Suprapubic skin (tissue), 4 donors: ENCODE results near the gene GCNA. TPM values are rescaled to one million over a fixed set of nuclear protein-coding genes. Genes with fewer than 3 reads are reported as not detected.

Source experiments
- DNase-seq, 2 donors: peaks; one replicate each; pipeline ENCODE4 v3.0.0-alpha.2; 2019; ENCODE audit warnings: low spot score in 2 of 2
- H3K27ac ChIP-seq: fragments of 200-600 bp; sonication (generic); one replicate; pipeline ENCODE4 v1.5.1; 2019
- H3K27me3 ChIP-seq: fragments of 200-600 bp; sonication (generic); one replicate; pipeline ENCODE4 v1.5.1; 2019
- H3K36me3 ChIP-seq: fragments of 200-600 bp; sonication (generic); one replicate; pipeline ENCODE4 v1.5.1; 2019
- H3K4me1 ChIP-seq: fragments of 200-600 bp; sonication (generic); one replicate; pipeline ENCODE4 v1.5.1; 2019
- H3K4me3 ChIP-seq: fragments of 200-600 bp; sonication (generic); one replicate; pipeline ENCODE4 v1.5.1; 2019; ENCODE audit warnings: mild to moderate bottlenecking
- H3K9me3 ChIP-seq: fragments of 200-600 bp; sonication (generic); one replicate; pipeline ENCODE4 v1.5.1; 2019
- EP300 ChIP-seq: sonication (generic); formaldehyde crosslinking; IDR thresholded peaks from one replicate; pipeline ENCODE4 v1.6.1; 2017; ENCODE audit warnings: antibody characterized with exemption
- POLR2A ChIP-seq, 2 donors: fragments of 450-650 bp; IDR thresholded peaks; one replicate each; pipeline ENCODE4 v1.6.1; 2017; ENCODE audit warnings: antibody characterized with exemption in 2 of 2, mild to moderate bottlenecking in 2 of 2, moderate library complexity in 2 of 2
- POLR2AphosphoS5 ChIP-seq, 3 donors: sonication (generic); formaldehyde crosslinking; IDR thresholded peaks; one replicate each; pipeline ENCODE4 v1.6.1; 2017; ENCODE audit warnings: antibody characterized with exemption in 3 of 3
- WGBS: methylation state at CpG from one replicate; pipeline ENCODE4 v1.1.5; 2018; 5-methylcytosine and 5-hydroxymethylcytosine counted together
- total RNA-seq, 4 donors: library from RNA; depleted of rRNA; stranded (reverse); fragments of >200 nt; gene quantifications; one replicate each; pipeline ENCODE4 v1.1.0, GENCODE V29; 2016
- TF ChIP-seq, protein P1 (sequence below), 2 donors: fragments of 200-600 bp in 1 of 2; fragments of 450-650 bp in 1 of 2; sonication (generic) in 1 of 2; IDR thresholded peaks; one replicate each; pipeline ENCODE4 v1.5.1; 2016 to 2019; ENCODE audit warnings: antibody characterized with exemption in 2 of 2, mild to moderate bottlenecking in 1 of 2, moderate library complexity in 1 of 2

The GCNA gene
- total RNA-seq, 4 donors from 2014 or later, result 0.47 to 5.5 (median 0.99) TPM

DNA sequence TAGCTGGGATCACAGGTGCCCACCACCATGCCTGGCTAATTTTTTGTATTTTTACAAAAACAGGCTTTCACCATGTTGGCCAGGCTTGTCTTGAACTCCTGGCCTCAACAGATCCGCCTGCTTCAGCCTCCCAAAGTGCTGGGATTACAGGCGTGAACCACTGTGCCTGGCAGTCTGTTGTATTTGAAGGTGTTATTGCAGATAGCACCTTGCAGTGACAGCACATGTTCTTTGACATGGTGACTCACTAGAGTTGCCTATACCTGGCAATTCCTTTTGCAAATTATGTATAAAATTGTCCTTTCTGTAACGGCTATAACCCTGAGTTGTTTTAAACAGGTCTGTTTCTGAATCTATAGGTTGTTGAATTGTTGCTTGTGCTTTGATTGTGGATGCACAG is 37.4 kb upstream of the GCNA start:
- Histone ChIP-seq H3K27me3 (no peaks in the 10 kb centered on the region), H3K4me3 (no peak overlapping the region), H3K4me1 (peaks cover 46% of the 10 kb centered on the region), H3K9me3 (no peaks in the 10 kb centered on the region), H3K36me3 (peaks cover 6% of the 10 kb centered on the region), H3K27ac (no peak overlapping the region)
- TF ChIP-seq POLR2A (IDR thresholded peaks at IDR 0.05) (no peak), EP300 (no peak), POLR2AphosphoS5 (IDR thresholded peaks at IDR 0.05) (no peak)
- TF ChIP-seq, protein P1, sequence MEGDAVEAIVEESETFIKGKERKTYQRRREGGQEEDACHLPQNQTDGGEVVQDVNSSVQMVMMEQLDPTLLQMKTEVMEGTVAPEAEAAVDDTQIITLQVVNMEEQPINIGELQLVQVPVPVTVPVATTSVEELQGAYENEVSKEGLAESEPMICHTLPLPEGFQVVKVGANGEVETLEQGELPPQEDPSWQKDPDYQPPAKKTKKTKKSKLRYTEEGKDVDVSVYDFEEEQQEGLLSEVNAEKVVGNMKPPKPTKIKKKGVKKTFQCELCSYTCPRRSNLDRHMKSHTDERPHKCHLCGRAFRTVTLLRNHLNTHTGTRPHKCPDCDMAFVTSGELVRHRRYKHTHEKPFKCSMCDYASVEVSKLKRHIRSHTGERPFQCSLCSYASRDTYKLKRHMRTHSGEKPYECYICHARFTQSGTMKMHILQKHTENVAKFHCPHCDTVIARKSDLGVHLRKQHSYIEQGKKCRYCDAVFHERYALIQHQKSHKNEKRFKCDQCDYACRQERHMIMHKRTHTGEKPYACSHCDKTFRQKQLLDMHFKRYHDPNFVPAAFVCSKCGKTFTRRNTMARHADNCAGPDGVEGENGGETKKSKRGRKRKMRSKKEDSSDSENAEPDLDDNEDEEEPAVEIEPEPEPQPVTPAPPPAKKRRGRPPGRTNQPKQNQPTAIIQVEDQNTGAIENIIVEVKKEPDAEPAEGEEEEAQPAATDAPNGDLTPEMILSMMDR (IDR thresholded peaks at IDR 0.05), result no peak
- 69% methylated on average over 3 of the region's 3 CpGs for WGBS
- DNase-seq, result no peak

DNA sequence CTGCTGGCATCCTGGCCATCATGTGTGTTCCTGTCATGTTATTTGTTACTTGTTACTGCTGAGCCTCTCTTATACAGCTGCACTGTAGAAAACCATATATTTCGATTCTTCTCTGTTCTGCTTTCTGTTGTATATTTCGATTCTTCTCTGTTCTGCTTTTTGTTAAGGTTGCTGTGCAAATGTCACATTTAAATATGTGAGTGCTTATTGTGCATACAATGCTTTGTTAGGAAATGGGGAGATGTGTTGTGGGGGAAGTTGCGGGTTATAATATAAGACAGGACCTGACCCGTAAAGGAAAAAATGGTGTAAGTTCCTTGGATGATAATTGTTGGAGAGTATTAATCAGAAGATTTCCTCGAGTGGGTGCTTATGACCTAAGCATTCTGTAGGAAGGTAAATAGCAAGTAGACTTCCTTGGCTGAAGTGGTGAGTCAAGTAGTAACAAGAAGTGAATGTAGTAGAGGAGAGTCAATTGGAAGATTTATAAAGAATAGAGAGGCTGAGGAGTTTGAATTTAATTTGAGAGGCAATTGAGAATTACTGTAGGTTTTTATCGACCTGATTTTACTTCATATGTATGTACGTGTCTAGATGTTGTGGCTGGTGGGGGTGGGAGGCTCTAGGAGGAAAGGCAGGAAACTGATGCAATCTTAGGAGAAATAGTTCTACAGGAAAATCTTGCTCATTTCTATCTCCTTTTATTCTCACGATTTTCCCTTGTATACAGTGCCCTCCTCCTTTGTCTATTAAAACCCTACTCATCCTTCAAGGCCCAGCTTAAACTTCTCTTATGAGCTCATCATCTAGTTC is 36.8 kb upstream of the GCNA start:
- Histone ChIP-seq H3K27me3 (no peaks in the 10 kb centered on the region), H3K4me1 (peaks cover 43% of the 10 kb centered on the region), H3K4me3 (no peak overlapping the region), H3K27ac (no peak overlapping the region), H3K36me3 (peaks cover 10% of the 10 kb centered on the region), H3K9me3 (no peaks in the 10 kb centered on the region)
- DNase-seq, result no peak
- WGBS, result 48% methylated on average over 8 of the region's 8 CpGs
- TF ChIP-seq EP300 (no peak), POLR2AphosphoS5 (IDR thresholded peaks at IDR 0.05) (no peak), POLR2A (IDR thresholded peaks at IDR 0.05) (no peak)
- TF ChIP-seq, protein P1 (IDR thresholded peaks at IDR 0.05), result no peak

DNA sequence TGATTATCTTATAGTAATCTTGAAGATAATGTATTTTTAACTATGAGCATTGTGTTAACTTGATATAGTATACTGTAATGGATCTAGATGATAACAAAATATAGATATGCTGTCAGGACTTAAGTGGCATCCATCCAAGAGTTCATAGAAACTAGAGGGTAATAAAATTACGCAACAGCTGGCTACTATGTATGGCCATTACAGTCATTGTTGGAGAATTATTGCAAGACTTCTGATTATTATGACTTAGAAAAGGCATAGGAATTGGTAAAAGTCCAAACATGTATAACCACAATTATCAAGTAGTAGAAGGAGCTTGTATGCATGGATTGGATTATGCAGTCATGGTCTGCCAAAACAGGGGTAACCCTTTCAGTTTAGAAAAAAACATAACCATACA is 35.8 kb upstream of the GCNA start:
- TF ChIP-seq EP300, result no peak
- Histone ChIP-seq H3K9me3 (no peaks in the 10 kb centered on the region), H3K4me3 (no peak overlapping the region), H3K27me3 (no peaks in the 10 kb centered on the region), H3K27ac (no peak overlapping the region), H3K36me3 (peaks cover 20% of the 10 kb centered on the region), H3K4me1 (peaks cover 39% of the 10 kb centered on the region)
- DNase-seq, result no peak
- 68% methylated on average over 1 of the region's 1 CpG for WGBS

DNA sequence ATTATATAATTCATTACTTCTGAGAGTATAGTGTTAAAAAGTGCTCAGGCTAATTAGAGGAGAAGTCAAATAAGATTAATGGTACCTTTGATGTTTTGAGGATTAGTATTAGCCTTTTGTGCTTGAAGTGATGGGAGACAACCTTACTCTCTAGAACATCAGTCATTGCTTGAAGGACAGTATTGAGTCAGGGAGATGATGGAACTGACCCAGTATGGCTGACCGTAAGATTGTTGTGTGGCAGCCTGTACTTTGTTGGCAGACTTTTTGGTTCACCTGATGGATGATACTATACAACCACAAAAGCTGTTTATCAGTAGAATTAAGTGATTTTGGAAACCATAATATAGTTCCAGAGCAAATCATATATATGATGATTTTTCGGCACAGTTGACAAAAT is 35.4 kb upstream of the GCNA start:
- TF ChIP-seq POLR2A (IDR thresholded peaks at IDR 0.05), result no peak
- no peak for TF ChIP-seq EP300
- TF ChIP-seq POLR2AphosphoS5 (IDR thresholded peaks at IDR 0.05), result no peak
- TF ChIP-seq, protein P1 (IDR thresholded peaks at IDR 0.05), result no peak
- WGBS, result 73% methylated on average over 2 of the region's 2 CpGs
- H3K4me1 ChIP-seq, result peaks cover 34% of the 10 kb centered on the region
- DNase-seq, result no peak
- no peaks in the 10 kb centered on the region for H3K27me3 ChIP-seq
- peaks cover 23% of the 10 kb centered on the region for H3K36me3 ChIP-seq
- H3K27ac ChIP-seq, result peak overlapping the region; percentile 29
- no peak overlapping the region for H3K4me3 ChIP-seq
- no peaks in the 10 kb centered on the region for H3K9me3 ChIP-seq

DNA sequence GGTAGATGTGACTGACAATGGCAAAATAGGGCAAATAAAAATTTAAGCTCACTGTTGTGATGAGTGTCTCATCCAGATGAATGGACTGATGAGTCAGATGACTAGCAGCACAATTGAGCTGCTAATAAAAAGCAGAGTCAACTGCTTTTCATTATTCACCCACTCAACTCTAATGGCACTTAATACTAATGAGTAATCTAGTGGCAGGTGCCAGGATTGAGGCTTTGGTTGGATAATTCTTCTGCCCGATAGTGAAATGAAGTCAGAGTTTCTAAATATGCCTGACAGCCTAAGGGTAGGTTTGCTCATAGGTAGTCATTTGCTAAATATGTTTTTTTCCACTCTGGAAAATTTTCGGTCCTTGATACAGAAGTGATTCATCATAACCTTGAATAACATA is 34.9 kb upstream of the GCNA start:
- Histone ChIP-seq H3K4me3 (no peak overlapping the region), H3K4me1 (peaks cover 30% of the 10 kb centered on the region), H3K27ac (peak overlapping the region; percentile 38), H3K9me3 (no peaks in the 10 kb centered on the region), H3K36me3 (peaks cover 28% of the 10 kb centered on the region), H3K27me3 (no peaks in the 10 kb centered on the region)
- TF ChIP-seq POLR2AphosphoS5 (IDR thresholded peaks at IDR 0.05) (peak in 1 of 3 donors; percentile 14), EP300 (no peak), POLR2A (IDR thresholded peaks at IDR 0.05) (no peak)
- no peak for DNase-seq
- 44% methylated on average over 2 of the region's 2 CpGs for WGBS

DNA sequence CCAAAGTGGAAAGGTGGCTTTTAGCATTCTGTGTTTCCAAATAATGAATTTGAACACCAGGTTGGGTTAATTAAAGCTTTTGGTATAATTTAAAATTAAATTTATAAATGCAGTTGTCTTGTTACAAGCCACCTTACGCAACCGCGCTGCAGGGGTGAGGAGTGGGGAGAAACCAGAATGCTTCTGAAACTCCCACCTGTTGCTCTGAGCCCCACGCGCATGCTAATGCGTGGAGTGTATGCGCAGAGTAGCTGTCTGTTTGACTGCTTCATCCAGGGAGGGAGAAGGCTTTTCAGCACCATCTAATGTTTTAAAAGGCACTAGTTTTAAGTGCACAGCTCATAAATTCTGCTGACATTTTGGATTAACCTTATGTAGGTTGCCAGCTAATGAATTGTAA is 32.9 kb upstream of the GCNA start:
- H3K36me3 ChIP-seq, result peaks cover 36% of the 10 kb centered on the region
- DNase-seq, result no peak
- H3K4me3 ChIP-seq, result no peak overlapping the region
- no peaks in the 10 kb centered on the region for H3K9me3 ChIP-seq
- 93% methylated on average over 7 of the region's 7 CpGs for WGBS
- no peaks in the 10 kb centered on the region for H3K27me3 ChIP-seq
- H3K27ac ChIP-seq, result no peak overlapping the region
- TF ChIP-seq POLR2AphosphoS5 (IDR thresholded peaks at IDR 0.05) (no peak), EP300 (no peak)
- TF ChIP-seq, protein P1 (IDR thresholded peaks at IDR 0.05), result no peak
- H3K4me1 ChIP-seq, result peaks cover 20% of the 10 kb centered on the region
